Neural progenitor cell (in vitro differentiated cells): ENCODE measurements around the gene DMPK.

ENCODE experiments used
- EZH2 ChIP-seq: fragments of 200-600 bp; sonication (generic); IDR thresholded peaks from 2 replicates; pipeline ENCODE4 v1.6.1; 2017; ENCODE audit warnings: antibody characterized with exemption, mild to moderate bottlenecking, moderate library complexity
- EZH2phosphoT487 ChIP-seq: fragments of 200-600 bp; sonication (generic); IDR thresholded peaks from 2 replicates; pipeline ENCODE4 v1.6.1; 2017; ENCODE audit warnings: antibody characterized with exemption
- TF ChIP-seq, protein P1 (sequence below): fragments of 200-600 bp; sonication (generic); IDR thresholded peaks from 2 replicates; pipeline ENCODE4 v1.5.1; 2017; ENCODE audit warnings: antibody characterized with exemption, mild to moderate bottlenecking

GRCh38 chr19:45742969-45743368, 39.3 kb downstream of the DMPK start:
- TF ChIP-seq, protein P1, sequence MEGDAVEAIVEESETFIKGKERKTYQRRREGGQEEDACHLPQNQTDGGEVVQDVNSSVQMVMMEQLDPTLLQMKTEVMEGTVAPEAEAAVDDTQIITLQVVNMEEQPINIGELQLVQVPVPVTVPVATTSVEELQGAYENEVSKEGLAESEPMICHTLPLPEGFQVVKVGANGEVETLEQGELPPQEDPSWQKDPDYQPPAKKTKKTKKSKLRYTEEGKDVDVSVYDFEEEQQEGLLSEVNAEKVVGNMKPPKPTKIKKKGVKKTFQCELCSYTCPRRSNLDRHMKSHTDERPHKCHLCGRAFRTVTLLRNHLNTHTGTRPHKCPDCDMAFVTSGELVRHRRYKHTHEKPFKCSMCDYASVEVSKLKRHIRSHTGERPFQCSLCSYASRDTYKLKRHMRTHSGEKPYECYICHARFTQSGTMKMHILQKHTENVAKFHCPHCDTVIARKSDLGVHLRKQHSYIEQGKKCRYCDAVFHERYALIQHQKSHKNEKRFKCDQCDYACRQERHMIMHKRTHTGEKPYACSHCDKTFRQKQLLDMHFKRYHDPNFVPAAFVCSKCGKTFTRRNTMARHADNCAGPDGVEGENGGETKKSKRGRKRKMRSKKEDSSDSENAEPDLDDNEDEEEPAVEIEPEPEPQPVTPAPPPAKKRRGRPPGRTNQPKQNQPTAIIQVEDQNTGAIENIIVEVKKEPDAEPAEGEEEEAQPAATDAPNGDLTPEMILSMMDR, result no peak
- TF ChIP-seq EZH2 (no peak), EZH2phosphoT487 (no peak)
